ENCODE measurements around the gene RND1. TPM values are rescaled to one million over a fixed set of nuclear protein-coding genes. Genes with fewer than 3 reads are reported as not detected.

The RND1 gene
- polyA plus RNA-seq, 1 donor from 2014 or later: 1.3 TPM

GRCh38 chr12:48901278-48901677 lies 35.6 kb upstream of the RND1 start (continued):
- TF ChIP-seq, protein P1, sequence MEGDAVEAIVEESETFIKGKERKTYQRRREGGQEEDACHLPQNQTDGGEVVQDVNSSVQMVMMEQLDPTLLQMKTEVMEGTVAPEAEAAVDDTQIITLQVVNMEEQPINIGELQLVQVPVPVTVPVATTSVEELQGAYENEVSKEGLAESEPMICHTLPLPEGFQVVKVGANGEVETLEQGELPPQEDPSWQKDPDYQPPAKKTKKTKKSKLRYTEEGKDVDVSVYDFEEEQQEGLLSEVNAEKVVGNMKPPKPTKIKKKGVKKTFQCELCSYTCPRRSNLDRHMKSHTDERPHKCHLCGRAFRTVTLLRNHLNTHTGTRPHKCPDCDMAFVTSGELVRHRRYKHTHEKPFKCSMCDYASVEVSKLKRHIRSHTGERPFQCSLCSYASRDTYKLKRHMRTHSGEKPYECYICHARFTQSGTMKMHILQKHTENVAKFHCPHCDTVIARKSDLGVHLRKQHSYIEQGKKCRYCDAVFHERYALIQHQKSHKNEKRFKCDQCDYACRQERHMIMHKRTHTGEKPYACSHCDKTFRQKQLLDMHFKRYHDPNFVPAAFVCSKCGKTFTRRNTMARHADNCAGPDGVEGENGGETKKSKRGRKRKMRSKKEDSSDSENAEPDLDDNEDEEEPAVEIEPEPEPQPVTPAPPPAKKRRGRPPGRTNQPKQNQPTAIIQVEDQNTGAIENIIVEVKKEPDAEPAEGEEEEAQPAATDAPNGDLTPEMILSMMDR (IDR thresholded peaks at IDR 0.05; ENCODE audit: poor library complexity, severe bottlenecking): no peak

DNA sequence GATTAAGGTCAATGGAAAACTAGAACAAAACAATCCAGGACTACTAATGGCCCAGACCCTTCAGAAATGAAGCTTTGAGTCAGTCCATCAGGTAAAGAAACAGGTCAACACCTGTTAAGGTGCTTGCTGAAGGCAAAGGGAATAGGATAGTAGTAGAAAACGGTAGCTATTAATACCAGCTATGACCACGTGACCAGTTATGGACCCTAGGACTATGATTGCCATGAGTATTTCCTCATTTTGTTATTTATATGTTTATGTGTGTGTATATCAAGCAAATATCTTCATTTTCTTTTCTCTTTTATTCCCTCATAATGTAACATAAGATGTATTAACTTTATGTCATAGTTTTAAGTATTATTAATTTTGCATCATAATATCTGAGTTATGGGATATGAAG lies 34.0 kb upstream of the RND1 start:
- no peaks in the 10 kb centered on the region for H3K36me3 ChIP-seq (ENCODE audit: insufficient read depth, low read length)
- no peaks in the 10 kb centered on the region for H3F3A ChIP-seq (ENCODE audit: insufficient read depth, low read length, poor library complexity, severe bottlenecking)
- H3K27ac ChIP-seq (ENCODE audit: low read length): no peak overlapping the region
- no peaks in the 10 kb centered on the region for H4K20me1 ChIP-seq (ENCODE audit: insufficient read depth)
- no peak overlapping the region for H2AFZ ChIP-seq (ENCODE audit: low read depth, low read length)
- H3K4me3 ChIP-seq (ENCODE audit: low read length): no peak overlapping the region
- H3K27me3 ChIP-seq (ENCODE audit: insufficient read depth, low read depth, low read length): no peaks in the 10 kb centered on the region
- TF ChIP-seq, protein P1 (IDR thresholded peaks at IDR 0.05; ENCODE audit: poor library complexity, severe bottlenecking): no peak
- TF ChIP-seq SMC3 (conservative IDR thresholded peaks at IDR 0.05; ENCODE audit: poor library complexity) (no peak), EZH2 (IDR thresholded peaks at IDR 0.05; ENCODE audit: borderline replicate concordance, insufficient read depth, low read length, poor library complexity, severe bottlenecking) (no peak)
- TF ChIP-seq, protein P2, sequence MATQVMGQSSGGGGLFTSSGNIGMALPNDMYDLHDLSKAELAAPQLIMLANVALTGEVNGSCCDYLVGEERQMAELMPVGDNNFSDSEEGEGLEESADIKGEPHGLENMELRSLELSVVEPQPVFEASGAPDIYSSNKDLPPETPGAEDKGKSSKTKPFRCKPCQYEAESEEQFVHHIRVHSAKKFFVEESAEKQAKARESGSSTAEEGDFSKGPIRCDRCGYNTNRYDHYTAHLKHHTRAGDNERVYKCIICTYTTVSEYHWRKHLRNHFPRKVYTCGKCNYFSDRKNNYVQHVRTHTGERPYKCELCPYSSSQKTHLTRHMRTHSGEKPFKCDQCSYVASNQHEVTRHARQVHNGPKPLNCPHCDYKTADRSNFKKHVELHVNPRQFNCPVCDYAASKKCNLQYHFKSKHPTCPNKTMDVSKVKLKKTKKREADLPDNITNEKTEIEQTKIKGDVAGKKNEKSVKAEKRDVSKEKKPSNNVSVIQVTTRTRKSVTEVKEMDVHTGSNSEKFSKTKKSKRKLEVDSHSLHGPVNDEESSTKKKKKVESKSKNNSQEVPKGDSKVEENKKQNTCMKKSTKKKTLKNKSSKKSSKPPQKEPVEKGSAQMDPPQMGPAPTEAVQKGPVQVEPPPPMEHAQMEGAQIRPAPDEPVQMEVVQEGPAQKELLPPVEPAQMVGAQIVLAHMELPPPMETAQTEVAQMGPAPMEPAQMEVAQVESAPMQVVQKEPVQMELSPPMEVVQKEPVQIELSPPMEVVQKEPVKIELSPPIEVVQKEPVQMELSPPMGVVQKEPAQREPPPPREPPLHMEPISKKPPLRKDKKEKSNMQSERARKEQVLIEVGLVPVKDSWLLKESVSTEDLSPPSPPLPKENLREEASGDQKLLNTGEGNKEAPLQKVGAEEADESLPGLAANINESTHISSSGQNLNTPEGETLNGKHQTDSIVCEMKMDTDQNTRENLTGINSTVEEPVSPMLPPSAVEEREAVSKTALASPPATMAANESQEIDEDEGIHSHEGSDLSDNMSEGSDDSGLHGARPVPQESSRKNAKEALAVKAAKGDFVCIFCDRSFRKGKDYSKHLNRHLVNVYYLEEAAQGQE (IDR thresholded peaks at IDR 0.05; ENCODE audit: borderline replicate concordance): no peak
- no peaks in the 10 kb centered on the region for H3K9me2 ChIP-seq (ENCODE audit: insufficient read depth, low read length)
- H3K4me2 ChIP-seq (ENCODE audit: low read length): no peak overlapping the region
- no peaks in the 10 kb centered on the region for H3K9me3 ChIP-seq (ENCODE audit: low read length)
- H3K79me2 ChIP-seq (replicated peaks; ENCODE audit: insufficient read depth, low read length): no peaks in the 10 kb centered on the region
- no peak overlapping the region for H3K9ac ChIP-seq (ENCODE audit: low read length)

DNA sequence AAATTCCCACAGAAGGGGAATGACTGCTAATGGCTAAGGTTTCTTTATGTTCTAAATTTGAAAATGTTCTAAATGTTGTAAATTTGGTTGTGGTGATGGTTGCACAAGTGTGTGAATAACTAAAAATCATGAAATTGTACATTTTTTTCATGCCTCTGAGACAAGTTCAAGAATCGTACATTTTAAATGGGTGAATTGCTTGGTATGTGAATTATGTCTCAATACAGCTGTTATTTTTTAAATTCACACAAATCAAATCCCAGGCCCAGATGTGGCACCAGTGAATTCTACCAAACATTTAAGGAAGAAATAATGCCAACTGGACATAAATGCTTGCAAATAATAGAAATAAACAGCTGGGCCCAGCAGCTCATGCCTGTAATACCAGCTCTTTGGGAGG lies 28.6 kb upstream of the RND1 start:
- no peaks in the 10 kb centered on the region for H3K36me3 ChIP-seq (ENCODE audit: insufficient read depth, low read length)
- H3K9me3 ChIP-seq (ENCODE audit: low read length): no peaks in the 10 kb centered on the region
- H3K9me2 ChIP-seq (ENCODE audit: insufficient read depth, low read length): no peaks in the 10 kb centered on the region
- TF ChIP-seq EZH2 (IDR thresholded peaks at IDR 0.05; ENCODE audit: borderline replicate concordance, insufficient read depth, low read length, poor library complexity, severe bottlenecking) (no peak), SMC3 (conservative IDR thresholded peaks at IDR 0.05; ENCODE audit: poor library complexity) (no peak), MXI1 (conservative IDR thresholded peaks at IDR 0.05; ENCODE audit: poor library complexity, severe bottlenecking) (no peak), TAF1 (IDR thresholded peaks at IDR 0.05; ENCODE audit: low read depth) (no peak), POLR2AphosphoS5 (IDR thresholded peaks at IDR 0.05) (no peak), RAD21 (conservative IDR thresholded peaks at IDR 0.05) (no peak), EP300 (conservative IDR thresholded peaks at IDR 0.05; ENCODE audit: poor library complexity, severe bottlenecking) (no peak)
- TF ChIP-seq, protein P2 (IDR thresholded peaks at IDR 0.05; ENCODE audit: borderline replicate concordance): no peak
- TF ChIP-seq, protein P1 (IDR thresholded peaks at IDR 0.05; ENCODE audit: poor library complexity, severe bottlenecking): no peak
- no peaks in the 10 kb centered on the region for H4K20me1 ChIP-seq (ENCODE audit: insufficient read depth)
- no peak overlapping the region for H3K9ac ChIP-seq (ENCODE audit: low read length)
- H3F3A ChIP-seq (ENCODE audit: insufficient read depth, low read length, poor library complexity, severe bottlenecking): peaks cover 6% of the 10 kb centered on the region
- no peaks in the 10 kb centered on the region for H3K27me3 ChIP-seq (ENCODE audit: insufficient read depth, low read depth, low read length)
- no peaks in the 10 kb centered on the region for H3K79me2 ChIP-seq (replicated peaks; ENCODE audit: insufficient read depth, low read length)
- no peak overlapping the region for H3K27ac ChIP-seq (ENCODE audit: low read length)
- no peak overlapping the region for H2AFZ ChIP-seq (ENCODE audit: low read depth, low read length)
- H3K4me2 ChIP-seq (ENCODE audit: low read length): no peak overlapping the region
- H3K4me3 ChIP-seq (ENCODE audit: low read length): no peak overlapping the region
